Upper lobe of right lung (tissue), 1 donor: ENCODE results near the gene SAMD5. TPM values are rescaled to one million over a fixed set of nuclear protein-coding genes. Genes with fewer than 3 reads are reported as not detected.

Experiments used
- ATAC-seq: fragments of 200-7000 bp; cut with Tn5 transposase; one replicate; pipeline ENCODE4 v1.9.1; 2020; ENCODE audit warnings: mild to moderate bottlenecking, moderate library complexity
- DNase-seq: peaks from one replicate; pipeline ENCODE4 v3.0.0-alpha.2; 2020
- H3K27ac ChIP-seq: fragments of 200-600 bp; one replicate; pipeline ENCODE4 v1.8.0; 2022
- H3K27me3 ChIP-seq: fragments of 200-600 bp; one replicate; pipeline ENCODE4 v1.8.0; 2022; ENCODE audit warnings: mild to moderate bottlenecking
- H3K36me3 ChIP-seq: fragments of 200-600 bp; one replicate; pipeline ENCODE4 v1.8.0; 2022
- H3K4me1 ChIP-seq: fragments of 200-600 bp; one replicate; pipeline ENCODE4 v1.8.0; 2022
- H3K4me3 ChIP-seq: fragments of 200-600 bp; one replicate; pipeline ENCODE4 v1.8.0; 2022; ENCODE audit warnings: mild to moderate bottlenecking
- H3K9me3 ChIP-seq: fragments of 200-600 bp; one replicate; pipeline ENCODE4 v1.8.0; 2022
- CTCF ChIP-seq: fragments of 200-600 bp; IDR thresholded peaks from one replicate; pipeline ENCODE4 v1.8.0; 2022; ENCODE audit warnings: antibody characterized with exemption
- intact Hi-C: fragments of 100-400 bp; cut with DNase I; formaldehyde crosslinking; loops from one replicate; pipeline ENCODE4 v1.11.0; 2022
- total RNA-seq: library from RNA; stranded (reverse); fragmentation: NEBNext Ultra II Directional; extraction: Animal tissue kit (Norgen Biotek cat#: 25700); gene quantifications from one replicate; pipeline ENCODE4 v1.2.1, GENCODE V29; 2021
- donor health status: DM: no; HTN: yes; CAD: no; lungs with severe emphysema.

SAMD5 gene
- total RNA-seq, 1 donor from 2014 or later: 19.6 TPM

DNA sequence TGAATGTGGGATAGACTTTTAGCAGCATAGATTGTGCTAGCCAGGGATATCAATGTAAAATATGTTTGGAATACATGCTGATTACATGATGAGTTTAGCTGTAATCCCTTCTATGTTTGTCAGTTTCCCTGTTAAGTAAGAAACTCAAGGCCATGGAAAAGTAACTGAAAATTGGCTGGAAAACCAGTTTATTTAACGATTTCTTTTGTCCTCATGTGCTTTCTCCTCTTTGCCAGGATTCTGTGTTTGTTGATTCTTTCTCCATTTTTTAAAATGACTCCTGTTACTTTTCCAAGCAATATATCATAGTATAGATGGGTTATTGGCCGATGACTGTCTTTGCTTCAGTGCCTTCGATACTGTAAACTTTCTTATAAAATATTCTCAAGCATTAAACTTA lies 87.5 kb downstream of the SAMD5 start:
- DNase-seq (no peak), ATAC-seq (no peak)
- no peak for TF ChIP-seq CTCF
- no peaks in the 10 kb centered on the region for H3K36me3 ChIP-seq
- H3K27ac ChIP-seq: no peak overlapping the region
- H3K4me1 ChIP-seq: no peaks in the 10 kb centered on the region
- H3K4me3 ChIP-seq: no peak overlapping the region
- H3K27me3 ChIP-seq: no peaks in the 10 kb centered on the region
- intact Hi-C loops: no loop called here
- no peaks in the 10 kb centered on the region for H3K9me3 ChIP-seq

- no peaks in the 10 kb centered on the region for H3K36me3 ChIP-seq
- H3K4me1 ChIP-seq: no peaks in the 10 kb centered on the region
- H3K4me3 ChIP-seq: no peak overlapping the region
- intact Hi-C loops: no loop called here
- ATAC-seq (peak; percentile 47), DNase-seq (no peak)
- no peaks in the 10 kb centered on the region for H3K27me3 ChIP-seq
- H3K27ac ChIP-seq: no peak overlapping the region
- no peak for TF ChIP-seq CTCF
- H3K9me3 ChIP-seq: no peaks in the 10 kb centered on the region
Measured at GRCh38 chr6:147603392-147604081, 95.0 kb downstream of the SAMD5 start.

DNA sequence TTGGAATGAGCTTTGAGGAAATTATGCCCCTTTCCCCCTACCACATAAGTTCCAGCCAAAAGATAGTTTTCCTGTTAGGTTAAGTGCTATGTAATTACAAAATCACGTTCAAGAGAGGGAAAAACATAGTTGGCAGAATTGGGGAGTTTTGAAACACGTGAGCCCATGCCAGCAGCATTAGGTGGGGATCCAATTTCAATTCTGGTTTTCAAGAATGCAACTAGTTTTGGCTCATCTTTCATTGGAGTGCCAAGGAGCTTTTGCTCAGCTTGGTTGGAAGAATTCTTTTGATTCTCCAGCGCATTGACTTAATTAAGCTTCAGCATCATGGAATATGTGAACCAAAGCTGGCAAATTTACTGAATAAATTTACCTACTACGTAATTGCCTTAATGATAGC lies 95.9 kb downstream of the SAMD5 start:
- ATAC-seq: no peak

DNA sequence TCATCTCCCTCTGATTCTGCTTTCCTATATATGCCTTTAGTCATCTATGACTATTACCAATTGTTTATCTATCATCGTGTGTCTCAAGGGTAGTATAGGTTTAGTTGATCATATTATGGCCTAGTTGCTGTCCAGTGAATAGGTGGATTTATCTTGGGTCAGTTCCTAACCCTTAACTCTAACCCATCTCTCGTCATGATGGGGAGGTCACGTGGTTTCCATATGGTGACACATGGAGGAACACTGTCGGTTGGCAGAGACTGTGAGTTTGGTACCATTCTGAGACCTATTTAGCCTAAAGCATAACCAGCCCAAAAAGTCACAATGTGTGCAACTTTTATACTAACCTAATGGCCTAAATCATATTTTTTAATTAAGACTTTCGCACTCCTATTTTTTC lies 103.5 kb downstream of the SAMD5 start:
- H3K27me3 ChIP-seq: no peaks in the 10 kb centered on the region
- no peak overlapping the region for H3K4me3 ChIP-seq
- H3K36me3 ChIP-seq: no peaks in the 10 kb centered on the region
- intact Hi-C loops: no loop called here
- H3K9me3 ChIP-seq: no peaks in the 10 kb centered on the region
- DNase-seq (no peak), ATAC-seq (no peak)
- no peaks in the 10 kb centered on the region for H3K4me1 ChIP-seq
- TF ChIP-seq CTCF: no peak
- H3K27ac ChIP-seq: no peak overlapping the region

More for the DNA sequence above, 95.9 kb downstream of the SAMD5 start:
- Histone ChIP-seq H3K4me1 (no peaks in the 10 kb centered on the region), H3K27ac (no peak overlapping the region), H3K36me3 (no peaks in the 10 kb centered on the region), H3K27me3 (no peaks in the 10 kb centered on the region), H3K9me3 (no peaks in the 10 kb centered on the region), H3K4me3 (no peak overlapping the region)
- no peak for TF ChIP-seq CTCF
- DNase-seq: no peak
- intact Hi-C loops: no loop called here

- Histone ChIP-seq H3K4me1 (no peaks in the 10 kb centered on the region), H3K27me3 (no peaks in the 10 kb centered on the region), H3K9me3 (no peaks in the 10 kb centered on the region), H3K27ac (no peak overlapping the region), H3K4me3 (no peak overlapping the region), H3K36me3 (no peaks in the 10 kb centered on the region)
- intact Hi-C loops: no loop called here
- no peak for DNase-seq
- no peak for TF ChIP-seq CTCF
- ATAC-seq: no peak
Measured at GRCh38 chr6:147614501-147614900, 106.0 kb downstream of the SAMD5 start.
